ENCODE results near the gene NSMCE4A. TPM values are rescaled to one million over a fixed set of nuclear protein-coding genes. Genes with fewer than 3 reads are reported as not detected.
"Not testable (repeated sequence)": the region's sequence is repeated elsewhere in the genome, so short reads cannot be mapped to it uniquely, and the experiment has no call there.

NSMCE4A gene
- 46.7 TPM for total RNA-seq

- intact Hi-C loops (cut with DNase I) = no loop called here
- DNase-seq (ENCODE audit: low spot score) = peak; percentile 86
- ATAC-seq = peak; percentile 86
These were observed at the start of gene NSMCE4A for GRCh38 chr10:121974535-121975294. Gene NSMCE4A (minus strand): TSS chr10:121975217. CDS start chr10:121975165, 52 bp downstream.

GRCh38 chr10:122023257-122023656, 48.2 kb upstream of the NSMCE4A start:
- intact Hi-C loops (cut with DNase I); ATAC-seq; DNase-seq (ENCODE audit: low spot score): not testable (repeated sequence)

GRCh38 chr10:122022276-122022675, 47.3 kb upstream of the NSMCE4A start:
- no peak for DNase-seq (ENCODE audit: low spot score)
- intact Hi-C loops (cut with DNase I) = no loop called here
- no peak for ATAC-seq

- intact Hi-C loops (cut with DNase I) = no loop called here
- ATAC-seq (no peak), DNase-seq (ENCODE audit: low spot score) (no peak)
These were observed 46.8 kb upstream of the NSMCE4A start for GRCh38 chr10:122021828-122022227.

GRCh38 chr10:122021379-122021778, 46.4 kb upstream of the NSMCE4A start:
- ATAC-seq = peak; percentile 22
- intact Hi-C loops (cut with DNase I) = no loop called here
- no peak for DNase-seq (ENCODE audit: low spot score)

- intact Hi-C loops (cut with DNase I) = no loop called here
- DNase-seq (ENCODE audit: low spot score) (no peak), ATAC-seq (no peak)
These were observed 45.2 kb upstream of the NSMCE4A start for GRCh38 chr10:122020226-122020625.

GRCh38 chr10:122019414-122019975, 44.5 kb upstream of the NSMCE4A start:
- ATAC-seq = peak; percentile 34
- DNase-seq (ENCODE audit: low spot score) = no peak
- intact Hi-C loops (cut with DNase I) = no loop called here

GRCh38 chr10:122018951-122019413, 44.0 kb upstream of the NSMCE4A start:
- DNase-seq (ENCODE audit: low spot score) = no peak
- peak; percentile 58 for ATAC-seq
- intact Hi-C loops (cut with DNase I) = no loop called here

GRCh38 chr10:122018491-122018890, 43.5 kb upstream of the NSMCE4A start:
- intact Hi-C loops (cut with DNase I) = no loop called here
- ATAC-seq (peak; percentile 45), DNase-seq (ENCODE audit: low spot score) (no peak)

- intact Hi-C loops (cut with DNase I); ATAC-seq: not testable (repeated sequence)
These were observed 42.9 kb upstream of the NSMCE4A start for GRCh38 chr10:122017926-122018325.

GRCh38 chr10:122014652-122015248, 39.7 kb upstream of the NSMCE4A start:
- ATAC-seq (no peak), DNase-seq (ENCODE audit: low spot score) (no peak)
- intact Hi-C loops (cut with DNase I) = no loop called here

More at GRCh38 chr10:122017926-122018325, 42.9 kb upstream of the NSMCE4A start:
- not testable (repeated sequence) for DNase-seq (ENCODE audit: low spot score)

GRCh38 chr10:122013311-122013780, 38.3 kb upstream of the NSMCE4A start:
- intact Hi-C loops (cut with DNase I) = no loop called here
- DNase-seq (ENCODE audit: low spot score) = no peak
- no peak for ATAC-seq

GRCh38 chr10:122012731-122013130, 37.7 kb upstream of the NSMCE4A start:
- intact Hi-C loops (cut with DNase I) = no loop called here
- DNase-seq (ENCODE audit: low spot score) (no peak), ATAC-seq (no peak)

GRCh38 chr10:122010405-122011050, 35.5 kb upstream of the NSMCE4A start:
- no peak for DNase-seq (ENCODE audit: low spot score)
- intact Hi-C loops (cut with DNase I) = no loop called here
- no peak for ATAC-seq

- intact Hi-C loops (cut with DNase I) = no loop called here
- DNase-seq (ENCODE audit: low spot score) = no peak
- ATAC-seq = no peak
These were observed 32.4 kb upstream of the NSMCE4A start for GRCh38 chr10:122007415-122007814.

GRCh38 chr10:122001698-122002097, 26.7 kb upstream of the NSMCE4A start:
- ATAC-seq (no peak), DNase-seq (ENCODE audit: low spot score) (no peak)
- intact Hi-C loops (cut with DNase I) = no loop called here

GRCh38 chr10:121999301-121999700, 24.3 kb upstream of the NSMCE4A start:
- no peak for ATAC-seq
- intact Hi-C loops (cut with DNase I) = no loop called here
- no peak for DNase-seq (ENCODE audit: low spot score)

- no peak for DNase-seq (ENCODE audit: low spot score)
- ATAC-seq = peak; percentile 8
- intact Hi-C loops (cut with DNase I) = no loop called here
These were observed 23.4 kb upstream of the NSMCE4A start for GRCh38 chr10:121998462-121998861.

- ATAC-seq = peak; percentile 81
- intact Hi-C loops (cut with DNase I) = no loop called here
- peak; percentile 62 for DNase-seq (ENCODE audit: low spot score)
These were observed 19.5 kb upstream of the NSMCE4A start for GRCh38 chr10:121994429-121994941.
